ENCODE data around the gene NPAS2. TPM values are rescaled to one million over a fixed set of nuclear protein-coding genes. Genes with fewer than 3 reads are reported as not detected.

Gene NPAS2
- polyA plus RNA-seq, 1 of the 3 experiments (the other 2 are of a cell fraction) = 58.5 TPM

GRCh38 chr2:101045330-101045729 is 225.4 kb downstream of the NPAS2 start (continued):
- TF ChIP-seq, protein P1, sequence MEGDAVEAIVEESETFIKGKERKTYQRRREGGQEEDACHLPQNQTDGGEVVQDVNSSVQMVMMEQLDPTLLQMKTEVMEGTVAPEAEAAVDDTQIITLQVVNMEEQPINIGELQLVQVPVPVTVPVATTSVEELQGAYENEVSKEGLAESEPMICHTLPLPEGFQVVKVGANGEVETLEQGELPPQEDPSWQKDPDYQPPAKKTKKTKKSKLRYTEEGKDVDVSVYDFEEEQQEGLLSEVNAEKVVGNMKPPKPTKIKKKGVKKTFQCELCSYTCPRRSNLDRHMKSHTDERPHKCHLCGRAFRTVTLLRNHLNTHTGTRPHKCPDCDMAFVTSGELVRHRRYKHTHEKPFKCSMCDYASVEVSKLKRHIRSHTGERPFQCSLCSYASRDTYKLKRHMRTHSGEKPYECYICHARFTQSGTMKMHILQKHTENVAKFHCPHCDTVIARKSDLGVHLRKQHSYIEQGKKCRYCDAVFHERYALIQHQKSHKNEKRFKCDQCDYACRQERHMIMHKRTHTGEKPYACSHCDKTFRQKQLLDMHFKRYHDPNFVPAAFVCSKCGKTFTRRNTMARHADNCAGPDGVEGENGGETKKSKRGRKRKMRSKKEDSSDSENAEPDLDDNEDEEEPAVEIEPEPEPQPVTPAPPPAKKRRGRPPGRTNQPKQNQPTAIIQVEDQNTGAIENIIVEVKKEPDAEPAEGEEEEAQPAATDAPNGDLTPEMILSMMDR (IDR thresholded peaks at IDR 0.05) = no peak
- TF ChIP-seq USF1 (IDR thresholded peaks at IDR 0.05; ENCODE audit: borderline replicate concordance, low read depth) = no peak

Other genes starting within 250 kb of the NPAS2 start
- 4,215 and 4,488 TPM in 2 replicates for gene RPL31, start 182.2 kb downstream of the NPAS2 start, polyA plus RNA-seq (2012; rRNA removed)

All from SK-N-SH (cell line).